Body of pancreas (tissue), 4 donors: ENCODE data around the gene CYP21A2.
"Not testable (repeated sequence)": the region's sequence is repeated elsewhere in the genome, so short reads cannot be mapped to it uniquely, and the experiment has no call there.

ENCODE experiments used
- CTCF ChIP-seq, 7 experiments: fragments of 450-650 bp in 4 of 7; fragments of 200-600 bp in 3 of 7; sonication (generic) in 3 of 7; IDR thresholded peaks; one replicate each; pipeline ENCODE4 v1.5.1; 2016 to 2019; ENCODE audit warnings: antibody characterized with exemption in 7 of 7
- POLR2A ChIP-seq, 3 donors: fragments of 450-650 bp; IDR thresholded peaks; one replicate each; pipeline ENCODE4 v1.6.1; 2016; ENCODE audit warnings: antibody characterized with exemption in 3 of 3, mild to moderate bottlenecking in 2 of 3

- not testable (repeated sequence) for TF ChIP-seq POLR2A, CTCF (IDR thresholded peaks at IDR 0.05)
Observed at GRCh38 chr6:32007086-32007485, 31.1 kb upstream of the CYP21A2 start.
